GM21786 (cell line): ENCODE results near the gene MSMB.

Experiments used
- ATAC-seq: cut with Tn5 transposase; IDR thresholded peaks from one replicate; pipeline ENCODE4 v1.9.1; 2021; ENCODE audit not compliant: unreplicated experiment

Gene MSMB

GRCh38 chr10:46035923-46036849 lies 9.9 kb downstream of the MSMB start:
- ATAC-seq = no peak

DNA sequence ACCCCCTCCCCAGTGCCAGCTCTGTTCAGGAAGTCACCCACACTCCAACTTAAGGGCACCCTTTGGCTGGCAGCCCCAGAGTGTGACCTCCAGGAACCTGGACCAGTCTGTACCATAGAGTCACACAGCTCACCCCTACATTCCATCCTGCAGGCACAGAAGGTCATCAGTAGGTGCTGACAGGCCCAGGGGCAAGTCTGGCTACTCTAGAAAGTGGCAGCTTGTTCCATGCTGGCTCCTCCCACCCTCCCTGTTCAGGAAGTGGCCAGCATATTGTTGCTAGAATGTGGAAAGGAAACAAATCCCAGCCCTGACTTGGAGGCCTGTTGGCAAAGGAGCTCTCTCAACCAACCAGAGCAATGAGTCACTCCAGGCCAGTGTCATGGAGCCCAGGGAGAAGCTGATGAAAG lies 12.5 kb downstream of the MSMB start:
- ATAC-seq = no peak

DNA sequence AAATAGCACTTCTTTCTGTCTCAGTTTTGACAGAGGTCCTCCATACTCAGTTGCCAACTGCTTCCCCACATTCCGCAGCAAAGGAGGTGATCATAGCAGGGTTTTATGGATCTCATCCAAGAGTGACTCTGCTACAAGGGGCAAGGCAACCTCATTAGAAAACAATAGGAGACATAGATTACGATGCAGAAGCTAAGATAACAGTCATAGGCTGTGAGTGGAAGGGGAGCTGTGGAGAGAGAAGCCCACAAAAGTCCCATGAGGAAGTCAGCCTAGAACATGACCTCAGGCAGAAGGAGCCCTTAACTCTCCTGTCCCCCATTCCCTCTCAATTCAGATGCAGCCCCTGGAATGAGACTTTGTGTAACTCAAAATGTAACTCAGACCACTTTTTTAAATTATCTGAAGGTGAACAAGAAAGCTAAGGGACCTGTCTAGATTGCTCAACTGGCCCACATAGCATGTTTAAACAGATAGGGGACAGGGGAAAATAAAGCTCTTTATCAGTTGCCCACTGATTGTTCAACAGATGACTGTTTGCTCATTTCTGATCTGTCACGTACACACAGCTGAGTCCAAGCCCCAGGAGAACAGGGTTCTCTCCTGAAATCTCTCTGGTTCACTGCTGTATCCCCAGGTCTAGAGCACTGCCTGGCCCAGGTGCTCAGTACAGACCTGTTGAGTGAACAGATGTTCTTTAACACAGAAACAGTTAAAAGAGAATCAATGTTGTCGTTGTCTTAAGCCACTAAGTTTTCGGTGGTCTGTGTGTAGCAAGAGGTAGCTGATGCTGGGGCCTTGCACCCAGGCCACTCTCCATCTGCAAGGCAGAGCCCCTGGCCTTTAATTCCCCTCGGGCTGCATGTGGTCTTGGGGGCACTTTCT lies 14.2 kb downstream of the MSMB start:
- ATAC-seq = no peak

DNA sequence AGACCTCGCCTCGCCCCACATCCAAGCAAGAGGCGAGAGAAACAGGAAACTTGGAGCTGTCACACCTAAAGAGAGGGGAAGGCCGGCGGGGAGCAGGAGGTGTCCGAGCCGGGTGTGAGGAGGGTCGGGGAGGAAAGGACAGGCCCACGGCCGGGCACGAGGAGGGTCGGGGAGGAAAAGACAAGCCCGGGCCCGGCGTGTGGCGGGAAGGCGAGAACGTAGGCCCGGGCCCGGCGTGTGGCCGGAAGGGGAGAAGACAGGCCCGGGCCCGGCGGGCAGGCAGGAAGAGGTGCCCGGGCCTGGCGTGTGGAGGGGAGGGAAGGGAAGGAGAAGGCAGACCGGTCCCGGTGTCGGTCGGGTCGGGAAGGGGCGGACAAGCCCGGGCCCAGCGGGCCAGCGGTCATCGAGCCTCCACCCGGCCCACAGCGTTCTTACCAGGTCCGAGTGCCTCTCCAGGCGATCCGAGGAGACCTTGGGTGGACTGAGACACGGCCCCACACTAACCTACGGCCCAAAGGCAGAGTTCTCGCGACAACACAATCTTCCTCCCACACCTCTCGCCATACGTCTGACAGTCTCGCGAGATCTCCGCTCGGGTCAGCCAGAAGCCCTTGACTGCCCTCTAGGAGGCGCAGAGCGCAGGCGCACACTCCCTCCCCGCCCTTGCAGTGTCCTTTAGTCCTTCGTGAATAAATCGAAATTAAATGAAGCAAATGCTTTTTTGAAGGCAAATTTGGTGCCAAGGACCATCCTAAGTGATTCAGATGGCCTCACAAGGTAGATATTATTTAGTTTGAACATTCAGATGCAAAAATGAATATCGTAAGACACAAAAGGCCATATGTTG lies 15.8 kb downstream of the MSMB start, which contains the start of gene NCOA4:
TSS of gene NCOA4 (minus strand) at position 533 of the 847 bp plus-strand sequence. CDS start 13,943 bp downstream, outside the sequence.
- peak; percentile 96 for ATAC-seq

- no peak for ATAC-seq
Measured at GRCh38 chr10:46029461-46030030, 16.5 kb downstream of the MSMB start.

- ATAC-seq = peak; percentile 44
Measured at GRCh38 chr10:46028584-46029460, 17.2 kb downstream of the MSMB start.

DNA sequence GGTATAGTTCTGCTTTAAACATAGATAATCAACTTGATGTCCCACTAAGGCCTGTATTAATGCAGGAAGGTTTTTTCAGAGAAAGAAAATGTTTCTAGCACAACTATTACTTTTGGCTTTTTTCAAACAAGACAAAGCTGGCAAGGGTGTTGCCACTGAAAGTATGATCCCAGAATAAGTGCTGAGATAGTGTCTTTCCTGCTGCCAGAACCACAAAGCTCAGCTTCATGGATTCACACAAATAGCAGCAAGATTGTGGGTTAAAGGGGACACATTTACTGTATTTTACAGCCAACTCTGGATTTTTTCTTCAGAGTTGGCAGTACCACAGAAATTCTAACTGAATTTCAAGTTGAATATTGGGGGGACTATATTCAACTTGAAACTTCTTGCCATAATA lies 20.0 kb downstream of the MSMB start:
- no peak for ATAC-seq

GRCh38 chr10:46025406-46025805 lies 20.7 kb downstream of the MSMB start:
- no peak for ATAC-seq

DNA sequence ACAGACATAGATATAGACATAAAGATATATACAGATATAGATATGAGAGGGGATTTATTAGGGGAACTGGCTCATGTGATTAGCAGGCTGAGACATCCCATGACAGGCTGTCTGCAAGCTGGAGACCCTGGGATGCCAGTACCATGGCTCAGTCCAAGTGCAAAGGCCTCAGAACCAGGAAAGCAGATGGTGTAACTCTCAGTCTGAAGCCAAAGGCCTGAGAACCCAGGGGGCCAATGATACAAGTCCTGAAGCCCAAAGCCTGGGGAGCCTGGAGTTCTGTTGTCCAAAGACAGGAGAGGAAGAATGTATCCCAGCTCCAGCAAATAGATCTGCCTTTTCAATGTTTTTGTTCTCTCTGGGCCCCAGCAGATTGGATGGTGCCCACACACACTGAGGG lies 21.1 kb downstream of the MSMB start:
- no peak for ATAC-seq

DNA sequence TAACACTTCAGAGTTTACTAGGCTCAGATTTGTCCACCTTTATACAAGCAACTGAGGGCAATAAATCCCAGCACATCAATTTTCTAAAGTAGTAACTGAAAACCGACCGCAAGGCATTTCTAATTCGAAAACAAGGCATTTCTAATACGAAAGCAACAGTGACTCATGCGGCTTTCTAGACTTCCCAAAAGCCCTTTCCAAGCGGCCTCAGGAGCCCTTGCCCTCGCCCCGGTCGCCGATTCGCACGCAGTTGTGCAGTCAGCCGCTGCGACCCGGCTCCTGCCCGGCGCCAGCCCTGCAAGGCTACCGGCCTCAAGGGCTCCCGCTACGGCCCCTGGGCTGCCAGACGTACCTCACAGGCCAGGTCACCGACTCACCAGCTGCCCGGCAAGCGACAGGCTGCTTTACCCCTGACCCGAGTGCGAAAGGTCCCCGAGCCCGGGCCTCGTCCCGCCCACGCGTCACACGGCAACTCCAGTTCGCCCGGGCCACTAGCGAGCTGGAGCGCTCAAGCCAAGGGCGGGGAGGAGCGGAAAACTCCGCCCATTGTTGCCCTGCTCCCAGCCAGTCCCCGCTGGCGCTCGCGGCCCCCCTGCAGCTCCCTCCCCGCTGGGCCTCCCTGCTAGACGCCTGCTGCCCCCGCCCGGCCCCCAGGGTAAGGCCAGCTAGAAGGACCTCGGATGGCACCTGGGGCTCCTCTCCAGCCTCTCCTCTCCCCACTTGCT lies 22.9 kb downstream of the MSMB start:
- ATAC-seq = peak; percentile 96

DNA sequence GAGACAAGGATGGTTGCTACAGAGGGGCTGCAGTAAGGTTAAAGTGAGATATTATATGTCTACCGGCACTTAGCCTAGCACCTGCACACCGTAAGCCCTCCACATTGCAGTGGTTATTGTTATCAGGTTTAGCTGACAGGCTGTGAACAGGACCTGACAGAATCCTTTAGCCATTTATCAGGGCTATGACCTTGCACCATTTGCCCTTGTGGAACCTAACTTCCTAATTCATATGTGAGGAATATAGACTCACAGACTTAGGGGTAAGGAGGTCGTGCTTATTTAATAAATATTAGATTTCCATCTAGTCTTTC lies 25.8 kb downstream of the MSMB start:
- ATAC-seq = no peak

- no peak for ATAC-seq
Measured at GRCh38 chr10:46019569-46020343, 26.3 kb downstream of the MSMB start.

GRCh38 chr10:46019177-46019528 lies 26.9 kb downstream of the MSMB start:
- ATAC-seq = no peak

DNA sequence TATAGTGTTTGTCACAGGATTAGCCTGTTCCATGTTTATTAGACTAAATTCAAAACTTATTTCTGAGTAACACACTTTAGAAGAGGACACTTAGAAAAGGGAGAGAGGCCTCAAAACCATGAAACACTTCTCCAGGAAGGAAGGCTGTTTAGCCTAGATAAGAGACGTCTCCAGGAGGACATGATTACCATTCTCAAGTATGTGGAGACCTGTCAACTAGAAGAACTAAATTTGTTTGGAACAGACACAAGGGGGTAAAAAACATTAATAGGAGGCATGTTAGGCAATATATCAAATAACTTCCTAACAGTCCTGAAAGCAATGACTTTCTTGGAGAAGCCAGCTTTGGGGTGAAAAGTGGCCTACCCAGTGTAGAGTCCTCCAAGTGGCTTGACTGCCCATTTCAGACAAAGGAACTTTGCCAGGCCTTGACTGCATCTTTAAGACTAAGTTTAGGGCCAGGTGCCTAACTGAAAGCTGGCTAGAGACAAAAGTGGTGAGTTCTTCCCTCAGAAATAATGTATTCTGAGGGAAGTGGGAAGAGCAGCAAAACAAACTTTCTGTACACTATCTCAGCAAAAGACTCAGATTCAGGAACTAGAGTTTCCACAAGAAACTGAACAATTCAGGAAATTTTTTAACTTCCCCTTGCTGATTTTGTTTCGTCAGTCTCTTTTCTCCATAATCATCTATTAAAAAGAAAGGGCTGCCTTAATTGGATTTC lies 27.5 kb downstream of the MSMB start:
- no peak for ATAC-seq

DNA sequence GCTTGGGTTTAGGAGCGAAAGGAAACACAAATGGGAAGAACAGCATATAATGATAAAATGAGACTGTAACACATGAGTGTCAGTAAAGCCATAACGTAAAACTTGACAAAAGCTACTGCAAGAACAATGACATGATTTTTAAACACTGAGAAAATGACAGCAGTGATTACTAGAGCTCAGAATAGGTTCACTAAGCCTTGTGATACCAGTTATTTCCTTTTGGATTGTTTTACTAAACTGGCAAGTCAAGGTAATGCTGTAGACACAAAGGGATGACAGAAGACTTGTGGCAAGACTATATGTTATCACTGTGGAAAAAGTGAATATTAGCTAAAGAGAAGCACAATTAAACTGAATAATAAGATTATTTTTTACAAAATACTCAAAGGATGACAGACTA lies 28.3 kb downstream of the MSMB start:
- no peak for ATAC-seq

DNA sequence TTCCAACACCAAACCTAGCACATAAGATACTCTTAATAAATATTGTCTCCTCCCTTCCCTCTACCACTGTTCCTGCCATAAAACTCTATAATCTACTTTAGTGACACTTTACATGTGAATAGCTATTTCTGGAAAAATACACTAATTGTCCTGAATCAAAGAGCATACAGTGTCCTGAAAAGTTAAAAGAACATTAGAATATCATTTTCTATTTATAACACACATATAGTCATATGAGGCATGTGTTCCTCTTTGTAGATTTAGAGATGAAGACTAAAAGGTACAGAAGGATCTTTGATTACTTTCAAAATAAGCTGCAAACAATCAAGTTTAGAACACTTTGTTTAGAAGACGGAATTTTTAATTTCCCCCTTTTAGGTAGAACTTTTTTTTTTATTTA lies 29.3 kb downstream of the MSMB start:
- no peak for ATAC-seq

DNA sequence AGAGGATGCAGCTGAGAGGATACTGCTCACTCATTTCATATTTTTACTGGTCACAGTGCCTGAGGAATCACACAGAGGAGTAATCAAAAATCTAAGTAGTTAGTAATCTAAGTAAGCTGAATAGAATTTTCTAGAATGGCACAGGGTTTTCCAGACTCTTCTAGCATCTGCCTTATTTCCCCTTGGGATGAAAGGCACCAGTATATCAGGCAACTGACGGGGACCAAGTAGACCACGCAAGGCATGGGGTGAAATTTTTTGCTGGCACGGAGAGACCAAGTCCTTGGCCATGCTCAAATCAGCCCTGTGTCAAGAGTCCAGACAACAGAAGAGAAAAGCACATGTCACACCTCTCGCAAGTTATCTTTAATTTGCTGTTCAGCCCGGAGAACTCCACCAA lies 29.9 kb downstream of the MSMB start:
- no peak for ATAC-seq
